H1 (cell line): ENCODE data around the gene NLRC3. TPM values are rescaled to one million over a fixed set of nuclear protein-coding genes. Genes with fewer than 3 reads are reported as not detected.

Experiments used
- CTCF ChIA-PET: fragments of 300-600 bp; sonication (Branson Sonifier 250); formaldehyde crosslinking; loops from one replicate; lab custom pipeline; 2021; ENCODE audit not compliant: partially characterized antibody; lab: Charles Lee
- POLR2A ChIA-PET: fragments of 300-600 bp; sonication (Branson Sonifier 250); formaldehyde crosslinking; loops from one replicate; lab custom pipeline; 2021; ENCODE audit warnings: inconsistent platforms; ENCODE audit not compliant: partially characterized antibody; lab: Charles Lee
- DNase-seq, 2 experiments: peaks; one replicate each; pipeline versions ENCODE4 v3.0.0 to v3.0.0-alpha.2; 2010 to 2022; ENCODE audit warnings: low spot score in 2 of 2, low read depth in 1 of 2, mixed read lengths in 1 of 2
- FAIRE-seq: peaks from 2 replicates; lab custom pipeline; 2011; peaks lifted over from hg19 to GRCh38; lab: Jason Lieb, UNC
- H2AFZ ChIP-seq: 2 replicates; pipeline ENCODE4 v1.8.1; 2012; ENCODE audit warnings: low read length, inconsistent platforms
- H2AK5ac ChIP-seq: 2 replicates; pipeline ENCODE4 v1.6.1; 2013; ENCODE audit warnings: low read depth, low read length
- H2BK120ac ChIP-seq: replicated peaks from 2 replicates; pipeline ENCODE3; 2013; ENCODE audit warnings: low read depth, low read length, inconsistent platforms
- H2BK12ac ChIP-seq: 2 replicates; pipeline ENCODE4 v1.6.1; 2013; ENCODE audit warnings: low read depth, low read length
- H2BK15ac ChIP-seq: 2 replicates; pipeline ENCODE4 v1.6.1; 2013; ENCODE audit warnings: low read length
- H2BK20ac ChIP-seq: 2 replicates; pipeline ENCODE4 v1.6.1; 2013; ENCODE audit warnings: low read length
- H2BK5ac ChIP-seq: 2 replicates; pipeline ENCODE4 v1.6.1; 2013; ENCODE audit warnings: low read depth, low read length
- H3K14ac ChIP-seq: 2 replicates; pipeline ENCODE4 v1.6.1; 2013; ENCODE audit warnings: inconsistent platforms; ENCODE audit not compliant: insufficient read length
- H3K18ac ChIP-seq: 2 replicates; pipeline ENCODE4 v1.6.1; 2013; ENCODE audit warnings: low read length; ENCODE audit errors: extremely low read depth
- H3K23ac ChIP-seq: 2 replicates; pipeline ENCODE4 v1.6.1; 2013; ENCODE audit warnings: inconsistent platforms; ENCODE audit not compliant: insufficient read length
- H3K23me2 ChIP-seq: 2 replicates; pipeline ENCODE4 v1.6.1; 2013; ENCODE audit warnings: low read depth, low read length
- H3K27ac ChIP-seq: 2 replicates; pipeline ENCODE4 v1.6.1; 2011; ENCODE audit warnings: low read depth, low read length, inconsistent platforms
- H3K27me3 ChIP-seq, 4 experiments: replicated peaks in 1 of 4; 1 replicate in 1 of 4; 2 replicates in 3 of 4; pipeline versions ENCODE4 v1.6.1 to v1.8.1; 2011 to 2013; ENCODE audit warnings: low read length in 3 of 4, mild to moderate bottlenecking in 3 of 4, inconsistent platforms in 2 of 4, mixed read lengths in 2 of 4, moderate library complexity in 1 of 4; ENCODE audit not compliant: control insufficient read depth in 3 of 4, insufficient read depth in 3 of 4; ENCODE audit errors: extremely low read depth in 1 of 4
- H3K36me3 ChIP-seq, 4 experiments: 2 replicates each; pipeline versions ENCODE4 v1.6.1 to v1.8.1; 2011 to 2013; ENCODE audit warnings: mild to moderate bottlenecking in 4 of 4, low read length in 3 of 4, moderate library complexity in 2 of 4, control low read depth in 1 of 4, inconsistent platforms in 1 of 4; ENCODE audit not compliant: insufficient read depth in 4 of 4, control insufficient read depth in 2 of 4
- H3K4ac ChIP-seq: replicated peaks from 2 replicates; pipeline ENCODE3; 2013; ENCODE audit warnings: low read length, low read depth, mixed read lengths, inconsistent platforms; ENCODE audit not compliant: insufficient read length
- H3K4me1 ChIP-seq, 4 experiments: replicated peaks in 1 of 4; 1 replicate in 1 of 4; 2 replicates in 3 of 4; pipeline versions ENCODE4 v1.6.1 to v1.8.1; 2011 to 2013; ENCODE audit warnings: low read length in 3 of 4, inconsistent platforms in 2 of 4, mixed read lengths in 1 of 4; ENCODE audit not compliant: insufficient read depth in 4 of 4, control insufficient read depth in 3 of 4
- H3K4me2 ChIP-seq, 2 experiments: 2 replicates each; pipeline versions ENCODE4 v1.6.1 to v1.8.1; 2011 to 2013; ENCODE audit warnings: low read depth in 2 of 2, low read length in 2 of 2, control low read depth in 1 of 2, inconsistent platforms in 1 of 2, mild to moderate bottlenecking in 1 of 2; ENCODE audit not compliant: insufficient read depth in 1 of 2
- H3K4me3 ChIP-seq, 4 experiments: fragments of 200-600, 300-600 bp in 1 of 4; sonication (generic), shearing (Covaris generic), sonication (Bioruptor Twin) in 1 of 4; 2 replicates each; pipeline versions ENCODE4 v1.5.1 to v1.8.1; 2011 to 2016; ENCODE audit warnings: low read length in 4 of 4, low read depth in 3 of 4, control low read depth in 2 of 4, inconsistent platforms in 2 of 4, mild to moderate bottlenecking in 2 of 4, mixed read lengths in 1 of 4, moderate library complexity in 1 of 4; ENCODE audit not compliant: insufficient read depth in 2 of 4; ENCODE audit errors: extremely low read depth in 1 of 4
- H3K56ac ChIP-seq: replicated peaks from 2 replicates; pipeline ENCODE3; 2013; ENCODE audit warnings: low read depth, mild to moderate bottlenecking, mixed read lengths, low read length, inconsistent platforms; ENCODE audit not compliant: insufficient read length
- H3K79me1 ChIP-seq: 2 replicates; pipeline ENCODE4 v1.6.1; 2013; ENCODE audit warnings: low read depth, low read length, control low read depth
- H3K79me2 ChIP-seq, 2 experiments: 2 replicates each; pipeline versions ENCODE4 v1.6.1 to v1.8.1; 2012 to 2013; ENCODE audit warnings: low read length in 2 of 2, mild to moderate bottlenecking in 2 of 2, inconsistent platforms in 1 of 2; ENCODE audit not compliant: insufficient read depth in 2 of 2, control insufficient read depth in 1 of 2
- H3K9ac ChIP-seq, 4 experiments: replicated peaks in 1 of 4; 1 replicate in 1 of 4; 2 replicates in 3 of 4; pipeline versions ENCODE4 v1.6.1 to v1.8.1; 2011 to 2013; ENCODE audit warnings: low read depth in 3 of 4, low read length in 3 of 4, control low read depth in 2 of 4, mild to moderate bottlenecking in 2 of 4, moderate library complexity in 2 of 4, inconsistent platforms in 1 of 4; ENCODE audit errors: extremely low read depth in 1 of 4
- H3K9me3 ChIP-seq, 2 experiments: 2 replicates each; pipeline versions ENCODE4 v1.6.1 to v1.8.1; 2012 to 2013; ENCODE audit warnings: mild to moderate bottlenecking in 2 of 2, moderate library complexity in 2 of 2, control low read depth in 1 of 2, inconsistent platforms in 1 of 2, low read depth in 1 of 2, low read length in 1 of 2, mixed read lengths in 1 of 2; ENCODE audit not compliant: insufficient read depth in 2 of 2
- H4K20me1 ChIP-seq, 2 experiments: replicated peaks in 1 of 2; 2 replicates each; pipeline versions ENCODE3 to v1.8.1; 2011 to 2013; ENCODE audit warnings: inconsistent platforms in 2 of 2, low read length in 2 of 2, mild to moderate bottlenecking in 1 of 2; ENCODE audit not compliant: insufficient read depth in 2 of 2, control insufficient read depth in 1 of 2
- H4K5ac ChIP-seq: 2 replicates; pipeline ENCODE4 v1.6.1; 2013; ENCODE audit warnings: low read length, low read depth, mixed read lengths, inconsistent platforms; ENCODE audit not compliant: insufficient read length
- H4K8ac ChIP-seq: 2 replicates; pipeline ENCODE4 v1.8.0; 2013; ENCODE audit warnings: mild to moderate bottlenecking, moderate library complexity, low read length, inconsistent platforms; ENCODE audit not compliant: insufficient read depth; ENCODE audit errors: extremely low read depth
- H4K91ac ChIP-seq: replicated peaks from 2 replicates; pipeline ENCODE3; 2013; ENCODE audit warnings: low read length, mixed read lengths, inconsistent platforms; ENCODE audit not compliant: insufficient read length
- BCL11A ChIP-seq, 2 experiments: IDR thresholded peaks; one replicate each; pipeline ENCODE4 v1.6.1; 2011; ENCODE audit warnings: low read depth in 2 of 2, low read length in 2 of 2, mild to moderate bottlenecking in 2 of 2
- BRCA1 ChIP-seq: IDR thresholded peaks from 2 replicates; pipeline ENCODE4 v1.6.1; 2012; ENCODE audit warnings: low read depth, low read length, improper control_type of control experiment
- CBX8 ChIP-seq: fragments of 300-800, 300-1000 bp; sonication (generic); IDR thresholded peaks from 2 replicates; pipeline ENCODE4 v1.7.1; 2016; ENCODE audit warnings: low read depth, low read length, borderline replicate concordance
- GABPA ChIP-seq: IDR thresholded peaks from 2 replicates; pipeline ENCODE4 v1.6.1; 2011; ENCODE audit warnings: mild to moderate bottlenecking, low read length, moderate library complexity, borderline replicate concordance; ENCODE audit not compliant: insufficient read depth
- KDM5A ChIP-seq: fragments of 200-600 bp; IDR thresholded peaks from 2 replicates; pipeline ENCODE4 v1.7.1; 2012; ENCODE audit warnings: mild to moderate bottlenecking, low read length, inconsistent platforms, mixed read lengths
- MAFK ChIP-seq: IDR thresholded peaks from 2 replicates; pipeline ENCODE4 v1.6.1; 2012; ENCODE audit warnings: low read depth, mild to moderate bottlenecking, improper control_type of control experiment, low read length
- POLR2A ChIP-seq, 2 experiments: IDR thresholded peaks; 1 replicate in 1 of 2; 2 replicates in 1 of 2; pipeline ENCODE4 v1.6.1; 2011; ENCODE audit warnings: low read depth in 2 of 2, low read length in 2 of 2, mild to moderate bottlenecking in 2 of 2; ENCODE audit errors: control extremely low read depth in 1 of 2
- RAD21 ChIP-seq, 2 experiments: IDR thresholded peaks in 1 of 2; conservative IDR thresholded peaks in 1 of 2; 2 replicates each; pipeline ENCODE4 v1.6.1; 2011; ENCODE audit warnings: low read depth in 2 of 2, low read length in 2 of 2, improper control_type of control experiment in 1 of 2, inconsistent platforms in 1 of 2, mild to moderate bottlenecking in 1 of 2, moderate library complexity in 1 of 2
- RFX5 ChIP-seq: IDR thresholded peaks from 2 replicates; pipeline ENCODE4 v1.6.1; 2011; ENCODE audit warnings: low read depth, low read length, improper control_type of control experiment, borderline replicate concordance
- SUZ12 ChIP-seq: fragments of 200-600 bp; sonication (generic); IDR thresholded peaks from 2 replicates; pipeline ENCODE4 v1.6.1; 2012; ENCODE audit warnings: mild to moderate bottlenecking, inconsistent platforms, low read length, moderate library complexity, mixed read lengths
- TAF1 ChIP-seq: IDR thresholded peaks from 2 replicates; pipeline ENCODE4 v1.6.1; 2011; ENCODE audit warnings: mild to moderate bottlenecking, low read depth, low read length
- USF2 ChIP-seq: IDR thresholded peaks from 2 replicates; pipeline ENCODE4 v1.6.1; 2011; ENCODE audit warnings: low read length, improper control_type of control experiment
- WGBS, 2 experiments: shearing (Covaris generic) in 1 of 2; methylation state at CpG; one replicate each; pipeline versions ENCODE4 v1.1.6 to v1.1.7; 2013 to 2015; ENCODE audit warnings: low lambda C conversion rate in 2 of 2, mixed read lengths in 2 of 2, inconsistent platforms in 1 of 2, low coverage in 1 of 2, missing lambda C conversion rate in 1 of 2; ENCODE audit not compliant: insufficient replicate concordance in 2 of 2, insufficient coverage in 1 of 2, insufficient read length in 1 of 2; ENCODE audit errors: extremely low coverage in 1 of 2, missing lambda C conversion rate in 1 of 2; 5-methylcytosine and 5-hydroxymethylcytosine counted together
- polyA plus RNA-seq, 7 experiments: library from polyadenylated mRNA; depleted of rRNA in 3 of 7; stranded (reverse) in 5 of 7; unstranded in 2 of 7; fragments of >200 nt in 5 of 7; fragments of 200-250 nt in 2 of 7; gene quantifications; 1 replicate in 5 of 7; 2 replicates in 1 of 7; 4 replicates in 1 of 7; pipeline versions ENCODE4 v1.2.1 to v1.2.3, GENCODE V29; 2011 to 2013; ENCODE audit warnings: missing spikeins in 2 of 7, mixed read lengths in 2 of 7
- total RNA-seq: library from RNA; stranded (reverse); fragmentation: NEBNext Ultra II Directional; extraction: Animal tissue kit (Norgen Biotek cat#: 25700); gene quantifications from 2 replicates; pipeline ENCODE4 v1.2.1, GENCODE V29; 2021

The NLRC3 gene
- total and polyA plus RNA-seq, 2 of the 8 experiments (the other 6 are each of a cell fraction or from before 2014, with no cell fraction given): 0.18 to 0.20 TPM

- Histone ChIP-seq H2BK5ac (no peak overlapping the region), H4K8ac (no peak overlapping the region), H3K79me1 (no peaks in the 10 kb centered on the region), H2AFZ (no peak overlapping the region), H2BK120ac (no peak overlapping the region), H2BK15ac (peak overlapping the region; percentile 92; the same call in 1 of the 2 replicates), H4K20me1 (no peaks in the 10 kb centered on the region), H3K4me1 (peaks cover 0 to 4% (median 2%) of the 10 kb centered on the region in 4 experiments; a peak in 2 of 7 replicates), H3K9ac (no peak overlapping the region), H3K56ac (no peak overlapping the region), H3K27me3 (no peaks in the 10 kb centered on the region), H3K4me3 (no peak overlapping the region), H3K9me3 (0 out of 4 replicates have a peak, but pooled peaks cover 4 to 6% of the 10 kb centered on the region in 2 experiments), H3K23me2 (no peaks in the 10 kb centered on the region), H3K14ac (no peak overlapping the region), H3K18ac (no peak overlapping the region), H4K5ac (no peak overlapping the region), H2BK12ac (0 out of 2 replicates have a peak overlapping the region, but pooled peaks have one; percentile 39), H2AK5ac (no peak overlapping the region), H3K4me2 (no peak overlapping the region), H3K27ac (no peak overlapping the region), H3K79me2 (no peaks in the 10 kb centered on the region), H3K4ac (no peak overlapping the region), H2BK20ac (no peak overlapping the region), H3K23ac (no peak overlapping the region), H3K36me3 (no peaks in the 10 kb centered on the region), H4K91ac (no peak overlapping the region)
- WGBS, 2 experiments: 94% methylated on average over 4 of the region's 4 CpGs; no CpG with 5 or more reads in 1 of the 2 experiments
- FAIRE-seq (no peak), DNase-seq (no peak)
- POLR2A ChIA-PET: interaction anchor here (0.8 kb wide), 1 partner anchor 10 kb away, joined by 3 read pairs; no protein-coding TSS in a partner anchor
- TF ChIP-seq RAD21 (IDR thresholded peaks at IDR 0.05 in 1 of 2, conservative IDR thresholded peaks at IDR 0.05 in 1 of 2; ENCODE audit: low read depth in 2 of 2, low read length in 2 of 2): no peak
- no peak for TF ChIP-seq TAF1
- no peak for TF ChIP-seq RFX5
- TF ChIP-seq MAFK: no peak
- no peak for TF ChIP-seq POLR2A (IDR thresholded peaks at IDR 0.05; ENCODE audit: control extremely low read depth in 1 of 2, low read depth in 2 of 2, low read length in 2 of 2)
- TF ChIP-seq GABPA: no peak
- TF ChIP-seq KDM5A: no peak
- no peak for TF ChIP-seq BCL11A (IDR thresholded peaks at IDR 0.05; ENCODE audit: low read depth in 2 of 2, low read length in 2 of 2)
- TF ChIP-seq USF2: no peak
- no peak for TF ChIP-seq SUZ12
- TF ChIP-seq CBX8: no peak
- no peak for TF ChIP-seq BRCA1
- CTCF ChIA-PET: interaction anchor here (0.8 kb wide), 1 partner anchor 61 kb away, joined by 3 read pairs; no protein-coding TSS in a partner anchor
Observed at GRCh38 chr16:3570420-3571062, 6.7 kb downstream of the NLRC3 start.
